Ascending aorta (tissue), 2 donors: Measurements from ENCODE around the gene C10orf105. TPM values are rescaled to one million over a fixed set of nuclear protein-coding genes. Genes with fewer than 3 reads are reported as not detected.
A peak's percentile ranks its signal among the peaks of the same experiment; 100 is the strongest.

Experiments used
- DNase-seq, 2 donors: peaks; one replicate each; pipeline ENCODE4 v3.0.0-alpha.2; 2019; ENCODE audit warnings: low spot score in 2 of 2
- H3K27ac ChIP-seq, 2 donors: fragments of 200-600 bp; sonication (generic); one replicate each; pipeline ENCODE4 v1.5.1; 2016 to 2017; ENCODE audit warnings: mild to moderate bottlenecking in 1 of 2
- H3K27me3 ChIP-seq: fragments of 200-600 bp; sonication (generic); one replicate; pipeline ENCODE4 v1.5.1; 2017
- H3K36me3 ChIP-seq, 2 donors: fragments of 200-600 bp; sonication (generic); one replicate each; pipeline ENCODE4 v1.5.1; 2016
- H3K4me1 ChIP-seq, 2 donors: fragments of 200-600 bp; sonication (generic); one replicate each; pipeline ENCODE4 v1.5.1; 2016 to 2017; ENCODE audit warnings: mild to moderate bottlenecking in 1 of 2
- H3K4me3 ChIP-seq, 2 donors: fragments of 200-600 bp; sonication (generic); one replicate each; pipeline ENCODE4 v1.5.1; 2016 to 2017; ENCODE audit warnings: mild to moderate bottlenecking in 1 of 2
- H3K9me3 ChIP-seq, 2 donors: fragments of 200-600 bp; sonication (generic); one replicate each; pipeline ENCODE4 v1.5.1; 2016
- CTCF ChIP-seq, 3 experiments: fragments of 200-600 bp in 2 of 3; fragments of 450-650 bp in 1 of 3; sonication (generic) in 2 of 3; IDR thresholded peaks; one replicate each; pipeline ENCODE4 v1.5.1; 2016 to 2019; ENCODE audit warnings: antibody characterized with exemption in 3 of 3, mild to moderate bottlenecking in 1 of 3, moderate library complexity in 1 of 3
- intact Hi-C: fragments of 100-400 bp; cut with DNase I; formaldehyde crosslinking; loops from one replicate; pipeline ENCODE4 v1.15.1; 2023
- total RNA-seq: library from RNA; depleted of rRNA; stranded (reverse); fragments of >200 nt; gene quantifications from one replicate; pipeline ENCODE4 v1.1.0, GENCODE V29; 2016

C10orf105 gene
- total RNA-seq, 1 donor from 2014 or later, result not detected

- intact Hi-C loops, result no loop called here
- DNase-seq, result peak in 1 of 2 donors; percentile 59
- TF ChIP-seq CTCF (IDR thresholded peaks at IDR 0.05), result no peak
- Histone ChIP-seq H3K4me1 (peaks cover 0 to 3% of the 10 kb centered on the region in 2 donors), H3K27ac (no peak overlapping the region), H3K4me3 (no peak overlapping the region), H3K36me3 (peaks cover 65 to 78% of the 10 kb centered on the region in 2 donors), H3K27me3 (no peaks in the 10 kb centered on the region), H3K9me3 (no peaks in the 10 kb centered on the region)
Measured at GRCh38 chr10:71753091-71753959, 33.7 kb upstream of the C10orf105 start.

GRCh38 chr10:71752391-71753090, 33.0 kb upstream of the C10orf105 start:
- peaks cover 0 to 3% of the 10 kb centered on the region in 2 donors for H3K4me1 ChIP-seq
- H3K36me3 ChIP-seq, result peaks cover 60 to 70% of the 10 kb centered on the region in 2 donors

GRCh38 chr10:71751515-71752224, 32.1 kb upstream of the C10orf105 start:
- DNase-seq, result no peak
- no peak overlapping the region for H3K4me3 ChIP-seq
- no peaks in the 10 kb centered on the region for H3K27me3 ChIP-seq
- intact Hi-C loops, result no loop called here
- H3K27ac ChIP-seq, result no peak overlapping the region
- no peaks in the 10 kb centered on the region for H3K9me3 ChIP-seq
- no peak for TF ChIP-seq CTCF (IDR thresholded peaks at IDR 0.05)
- peaks cover 57 to 64% of the 10 kb centered on the region in 2 donors for H3K36me3 ChIP-seq
- H3K4me1 ChIP-seq, result peaks cover 0 to 3% of the 10 kb centered on the region in 2 donors

More at GRCh38 chr10:71752391-71753090, 33.0 kb upstream of the C10orf105 start:
- Histone ChIP-seq H3K27ac (no peak overlapping the region), H3K9me3 (no peaks in the 10 kb centered on the region), H3K27me3 (no peaks in the 10 kb centered on the region), H3K4me3 (no peak overlapping the region)
- peak in 1 of 2 donors; percentile 62 for DNase-seq
- no peak for TF ChIP-seq CTCF (IDR thresholded peaks at IDR 0.05)
- intact Hi-C loops, result no loop called here

- Histone ChIP-seq H3K27ac (no peak overlapping the region), H3K27me3 (no peaks in the 10 kb centered on the region), H3K4me1 (peaks cover 0 to 3% of the 10 kb centered on the region in 2 donors), H3K36me3 (peaks cover 50 to 59% of the 10 kb centered on the region in 2 donors), H3K9me3 (no peaks in the 10 kb centered on the region), H3K4me3 (no peak overlapping the region)
- no peak for DNase-seq
- intact Hi-C loops, result no loop called here
- TF ChIP-seq CTCF (IDR thresholded peaks at IDR 0.05), result no peak
Measured at GRCh38 chr10:71750986-71751385, 31.4 kb upstream of the C10orf105 start.

GRCh38 chr10:71750124-71750841, 30.7 kb upstream of the C10orf105 start:
- H3K4me3 ChIP-seq, result no peak overlapping the region
- intact Hi-C loops, result no loop called here
- peak overlapping the region in 1 of 2 donors; percentile 32 for H3K27ac ChIP-seq
- TF ChIP-seq CTCF (IDR thresholded peaks at IDR 0.05), result no peak
- DNase-seq, result no peak
- H3K27me3 ChIP-seq, result no peaks in the 10 kb centered on the region
- no peaks in the 10 kb centered on the region for H3K9me3 ChIP-seq
- peaks cover 0 to 3% of the 10 kb centered on the region in 2 donors for H3K4me1 ChIP-seq
- peaks cover 48 to 56% of the 10 kb centered on the region in 2 donors for H3K36me3 ChIP-seq
